NOMO-1 treated with dmso at 0.1 percent for 144 hours (cell line): ENCODE measurements around the gene DIAPH1.
"Not testable (repeated sequence)": the region's sequence is repeated elsewhere in the genome, so short reads cannot be mapped to it uniquely, and the experiment has no call there.

ENCODE experiments used
- DNase-seq: peaks from one replicate; lab custom pipeline; 2025; ENCODE audit not compliant: unreplicated experiment; lab: John Stamatoyannopoulos, UW

The DIAPH1 gene

DNA sequence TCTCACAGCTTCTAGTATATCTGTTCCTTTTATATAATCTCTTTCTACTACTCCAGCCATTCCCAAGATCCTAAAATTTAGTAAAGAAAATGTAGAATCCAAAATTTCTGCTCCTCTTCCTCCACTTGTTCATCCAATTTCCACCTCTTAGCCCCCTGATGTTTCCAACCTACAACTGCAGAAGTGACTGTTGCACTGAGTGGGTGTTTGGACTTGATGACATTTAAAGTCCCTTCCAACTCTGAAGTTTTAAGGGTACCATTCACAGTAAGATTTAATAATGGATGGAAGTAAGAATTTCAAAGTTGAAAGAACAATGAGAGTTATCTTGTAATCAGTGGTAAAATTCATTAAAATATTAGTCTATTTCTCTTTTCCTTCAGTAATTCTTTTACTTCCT is 5.5 kb downstream of the DIAPH1 start:
- DNase-seq, result no peak

DNA sequence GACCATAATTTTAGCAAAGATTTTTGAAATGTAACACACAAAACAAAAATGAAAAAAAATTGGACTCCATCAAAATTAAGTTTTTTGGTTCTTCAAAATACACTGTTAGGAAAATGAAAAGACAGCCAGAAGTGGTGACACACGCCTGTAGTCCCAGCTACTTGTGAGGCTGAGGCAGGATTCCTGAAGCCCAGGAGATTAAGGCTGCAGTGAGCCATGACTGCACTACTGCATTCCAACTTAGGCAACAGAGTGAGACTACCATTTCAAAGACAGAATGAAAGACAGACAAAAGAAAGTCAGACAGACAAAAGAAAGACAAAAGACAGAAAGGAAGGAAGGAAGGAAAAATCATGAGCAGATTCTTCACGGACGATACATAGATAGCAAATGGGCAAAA is 7.5 kb downstream of the DIAPH1 start:
- no peak for DNase-seq

DNA sequence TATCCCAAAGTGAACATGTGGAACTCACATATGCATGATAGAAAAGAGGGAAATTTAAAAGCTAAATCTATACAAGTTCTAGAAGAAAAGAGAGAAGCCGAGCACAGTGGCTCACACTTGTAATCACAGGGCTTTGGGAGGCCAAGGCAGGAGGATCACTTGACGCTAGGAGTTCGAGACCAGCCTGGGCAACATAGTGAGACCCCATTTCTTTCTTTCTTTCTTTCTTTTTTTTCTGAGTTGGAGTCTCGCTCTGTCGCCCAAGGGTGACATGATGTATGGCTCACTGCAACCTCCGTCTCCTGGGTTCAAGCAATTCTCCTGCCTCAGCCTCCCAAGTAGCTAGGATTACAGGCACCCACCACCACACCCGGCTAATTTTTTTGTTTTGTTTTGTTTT is 8.9 kb downstream of the DIAPH1 start:
- not testable (repeated sequence) for DNase-seq

DNA sequence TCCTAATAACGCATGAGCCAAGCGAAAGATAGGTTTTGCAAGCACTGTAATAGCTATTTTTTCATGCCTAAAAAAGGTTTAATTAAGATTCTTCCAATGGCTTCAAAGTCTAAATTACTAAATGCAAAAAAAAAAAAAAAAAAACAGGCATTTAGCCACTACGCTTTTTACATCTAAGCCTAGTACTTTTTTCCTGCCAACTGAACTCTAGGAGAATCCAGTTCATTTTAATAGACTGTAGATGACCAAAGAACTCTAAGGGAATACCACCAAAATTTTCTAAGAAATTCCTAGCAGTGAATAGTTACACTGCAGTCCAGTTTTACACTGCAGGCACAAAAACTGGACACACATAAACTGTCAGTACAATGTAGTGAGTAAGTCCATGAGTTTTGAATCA is 9.8 kb downstream of the DIAPH1 start:
- no peak for DNase-seq

DNA sequence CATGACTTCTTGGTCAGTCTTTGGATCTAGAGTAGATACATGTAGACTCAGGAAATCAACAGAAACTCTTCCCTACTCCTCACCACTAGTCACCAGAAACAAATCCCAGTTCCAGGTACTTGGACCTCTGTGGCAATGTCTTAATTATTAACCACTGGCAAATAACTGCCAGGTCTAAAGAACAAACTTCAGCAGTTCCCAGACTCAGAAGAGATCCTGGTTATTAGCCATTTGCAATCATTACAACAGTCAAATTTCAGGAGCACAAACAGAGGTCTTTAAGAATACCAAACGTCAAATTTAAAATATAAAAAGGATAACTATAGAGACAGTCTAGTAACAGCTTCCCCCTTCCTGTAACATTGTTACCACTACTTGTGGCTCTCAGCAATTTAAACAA is 10.2 kb downstream of the DIAPH1 start:
- DNase-seq, result no peak

DNA sequence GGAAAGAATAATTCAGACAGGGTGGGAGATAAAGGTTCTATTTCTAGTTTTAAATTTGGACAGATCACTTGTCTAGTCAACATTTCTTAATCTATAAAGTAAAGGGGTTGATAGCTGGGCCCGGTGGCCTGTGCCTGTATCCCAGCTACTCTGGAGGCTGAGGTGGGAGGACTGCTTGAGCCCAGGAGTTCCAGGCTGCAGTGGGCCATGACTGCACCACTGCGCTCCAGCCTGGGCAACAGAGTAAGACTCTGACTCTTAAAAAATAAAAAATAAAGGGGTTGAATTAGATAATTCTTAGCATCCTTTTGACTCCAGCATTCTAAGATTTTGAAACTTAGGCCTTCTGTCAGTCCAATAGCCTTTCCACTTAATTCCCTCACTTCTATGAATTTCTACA is 10.8 kb downstream of the DIAPH1 start:
- no peak for DNase-seq

DNA sequence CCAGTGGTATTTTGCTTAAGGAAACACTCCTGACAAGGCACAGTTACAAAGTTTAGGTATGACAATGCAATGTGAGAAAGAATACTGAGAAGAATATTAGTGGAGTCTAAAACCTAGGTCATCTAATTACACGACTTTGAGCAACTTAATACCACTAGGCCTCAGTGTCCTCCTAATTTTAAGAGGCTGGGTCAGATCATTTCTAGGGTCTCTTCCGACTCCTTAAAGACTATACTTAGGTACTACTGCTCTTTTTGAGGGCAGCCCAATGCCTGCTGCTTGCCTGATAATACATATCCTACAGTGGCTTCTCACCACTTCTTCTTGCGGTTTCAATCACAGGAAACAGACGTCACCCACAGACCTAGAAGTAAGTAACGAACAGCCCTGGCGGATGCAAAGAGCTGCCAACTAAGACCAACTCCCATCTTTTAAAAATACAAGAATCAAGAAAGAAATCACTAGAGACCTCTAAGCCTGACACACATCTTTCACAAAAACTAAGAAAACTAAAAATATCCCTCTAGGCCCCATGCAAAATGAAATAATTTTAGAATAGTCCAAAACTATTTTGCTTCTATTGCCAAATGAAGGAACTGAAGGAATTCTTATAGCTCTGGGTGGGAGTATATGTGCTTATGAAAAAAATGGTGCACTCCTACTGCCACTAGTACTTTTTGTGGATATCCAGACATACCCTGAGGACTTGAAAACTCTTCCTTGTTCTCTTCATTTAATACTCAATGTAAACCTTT is 13.1 kb downstream of the DIAPH1 start:
- peak; percentile 82 for DNase-seq

DNA sequence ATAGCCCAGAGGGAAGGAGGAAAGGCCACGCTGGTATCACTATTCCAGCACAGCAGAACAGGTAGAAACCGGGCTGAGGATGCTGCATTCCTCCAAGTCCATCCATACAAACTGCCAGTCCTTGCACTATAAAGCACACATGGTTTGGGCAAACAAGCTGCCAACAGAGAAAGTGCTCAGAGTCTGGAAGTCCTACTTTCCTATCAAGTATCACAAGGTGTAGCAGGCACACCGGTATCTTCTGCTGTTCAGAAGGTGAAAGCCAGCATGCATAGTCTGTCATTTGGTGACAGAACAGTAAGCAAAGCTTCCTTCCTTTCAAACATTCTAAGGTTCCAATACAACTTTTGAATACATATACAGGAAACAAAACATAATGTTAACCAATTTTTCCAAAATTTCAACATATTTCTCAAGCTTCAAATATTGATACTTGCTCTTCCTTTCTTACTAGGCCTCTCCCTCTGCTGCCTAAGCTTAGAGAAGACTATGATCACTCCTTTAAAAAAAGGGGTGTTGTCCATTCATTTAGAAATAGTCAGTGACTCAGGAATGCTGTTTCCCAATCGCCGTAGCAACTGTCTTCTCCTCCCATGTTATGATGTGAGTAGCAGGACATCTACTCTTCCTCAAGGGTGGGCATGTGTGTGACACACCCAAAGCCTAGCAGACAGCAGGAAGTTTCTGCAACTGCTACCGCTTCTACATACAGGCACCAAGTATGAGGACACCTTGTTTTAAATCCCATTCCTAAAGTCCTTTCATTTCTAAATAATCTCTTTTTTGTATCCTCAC is 14.7 kb downstream of the DIAPH1 start:
- DNase-seq, result peak; percentile 85

DNA sequence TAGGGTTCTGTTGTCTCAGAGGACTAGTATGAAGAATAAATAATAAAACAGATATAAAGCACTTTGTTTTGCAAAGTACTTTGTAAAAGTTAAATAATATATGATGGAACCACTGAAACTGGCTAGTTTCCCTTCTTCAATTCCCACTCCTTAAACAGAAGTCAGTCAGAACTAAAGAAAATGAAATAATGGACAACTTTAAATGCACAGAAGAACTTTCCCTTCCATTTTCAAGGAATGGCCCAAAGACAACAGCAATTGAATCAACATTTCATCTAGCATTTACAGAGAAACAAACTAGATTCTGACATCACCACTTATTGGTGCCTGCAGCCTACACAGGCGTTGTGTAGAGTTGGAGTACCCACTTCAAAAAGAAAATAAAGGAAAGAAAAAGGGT is 16.2 kb downstream of the DIAPH1 start:
- no peak for DNase-seq

DNA sequence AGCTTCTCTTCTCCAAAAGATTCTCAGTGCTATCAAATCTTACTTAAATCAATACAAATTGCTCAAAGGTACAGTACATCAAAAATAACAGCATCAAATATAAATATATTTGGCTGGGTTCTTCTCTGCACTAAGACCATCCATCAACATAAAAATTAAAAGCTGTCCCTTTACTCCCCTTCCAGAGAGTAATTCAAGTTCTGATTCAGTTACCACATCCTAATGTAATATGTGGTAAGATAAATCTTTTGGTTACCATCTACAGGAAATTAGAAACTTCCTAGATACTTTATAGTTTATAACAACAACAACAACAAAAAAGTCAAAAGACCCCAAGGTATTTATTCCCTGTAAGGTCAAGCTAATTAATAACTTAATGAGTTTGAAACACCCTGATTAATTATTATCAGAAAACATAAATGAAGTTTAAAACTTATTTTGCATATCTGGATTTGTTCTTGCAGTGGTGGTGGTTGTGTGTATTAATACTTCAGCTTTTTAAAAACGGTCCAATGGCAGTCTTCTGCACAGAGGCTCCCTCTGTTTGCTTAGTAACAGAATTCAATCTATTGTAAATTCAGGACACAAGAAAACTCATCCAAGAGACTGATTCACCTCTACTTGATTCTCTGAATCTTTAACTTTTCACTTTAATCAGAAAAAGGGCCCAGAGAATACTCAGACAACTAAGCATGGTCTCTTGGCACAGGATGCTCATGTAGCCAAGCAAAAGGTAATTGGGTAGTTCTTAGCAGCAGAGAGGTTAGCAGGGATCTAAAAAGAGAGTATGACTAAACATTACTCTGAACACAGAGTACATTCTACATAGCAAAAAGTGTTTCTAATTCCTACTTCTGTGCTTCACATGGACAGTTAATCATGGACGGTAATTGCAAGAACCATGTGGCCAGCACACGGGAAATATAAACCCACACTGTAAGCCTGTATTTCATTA is 20.1 kb downstream of the DIAPH1 start:
- DNase-seq, result no peak

DNA sequence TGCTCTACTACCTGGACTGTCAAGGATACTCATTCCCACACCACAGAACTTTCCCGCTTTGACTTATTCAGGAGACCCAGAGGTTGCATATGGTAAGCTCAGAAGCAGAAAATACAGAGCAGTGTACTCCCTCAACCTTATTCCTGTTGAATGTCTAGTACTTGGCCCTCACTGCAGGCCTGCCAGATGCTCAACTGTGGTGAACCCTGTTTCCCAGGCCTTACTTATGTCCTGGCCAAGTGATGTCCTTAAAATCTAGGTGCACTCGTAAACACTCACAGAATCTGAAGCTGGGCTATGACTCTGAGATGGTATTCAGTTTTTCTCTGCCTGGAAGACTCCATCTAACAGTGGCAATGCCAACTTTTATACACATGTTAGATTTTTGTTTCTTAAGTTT is 21.0 kb downstream of the DIAPH1 start:
- DNase-seq, result no peak

DNA sequence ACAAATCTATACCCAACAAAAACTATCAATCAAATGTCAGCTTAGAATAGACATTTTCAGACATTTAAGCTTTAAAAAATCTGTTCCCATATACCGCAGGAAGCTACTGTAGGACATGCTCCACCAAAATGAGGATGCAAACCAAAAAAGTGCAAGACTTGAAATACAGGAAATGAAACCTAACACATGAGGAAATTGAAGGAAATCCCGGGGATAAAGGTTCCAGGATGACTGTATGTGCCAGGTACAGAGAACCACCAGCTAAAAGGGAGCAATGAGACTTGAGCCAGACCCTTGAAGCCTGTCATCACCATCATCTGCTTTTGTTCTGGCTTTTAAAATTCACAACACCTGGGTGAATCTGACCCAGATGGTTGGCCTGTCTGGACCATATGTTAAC is 21.4 kb downstream of the DIAPH1 start:
- DNase-seq, result no peak

DNA sequence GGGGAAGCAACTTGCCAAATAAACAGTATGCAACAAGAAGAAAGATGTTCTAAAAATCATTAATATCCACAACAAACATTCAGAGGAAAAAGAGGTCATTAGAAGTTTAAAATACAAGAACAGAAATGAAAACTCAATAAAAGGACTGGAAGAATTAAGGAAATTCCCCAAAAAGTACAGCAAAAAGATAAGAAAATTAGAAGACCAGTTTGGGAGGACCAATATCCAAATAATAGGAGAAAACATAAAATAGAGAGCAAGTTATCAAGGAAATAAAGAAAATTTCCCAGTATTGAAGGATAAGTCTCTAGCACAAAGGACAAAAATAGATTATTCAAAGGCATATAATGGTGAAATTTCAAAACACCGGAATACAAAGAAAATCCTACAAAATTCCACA is 21.9 kb downstream of the DIAPH1 start:
- no peak for DNase-seq

DNA sequence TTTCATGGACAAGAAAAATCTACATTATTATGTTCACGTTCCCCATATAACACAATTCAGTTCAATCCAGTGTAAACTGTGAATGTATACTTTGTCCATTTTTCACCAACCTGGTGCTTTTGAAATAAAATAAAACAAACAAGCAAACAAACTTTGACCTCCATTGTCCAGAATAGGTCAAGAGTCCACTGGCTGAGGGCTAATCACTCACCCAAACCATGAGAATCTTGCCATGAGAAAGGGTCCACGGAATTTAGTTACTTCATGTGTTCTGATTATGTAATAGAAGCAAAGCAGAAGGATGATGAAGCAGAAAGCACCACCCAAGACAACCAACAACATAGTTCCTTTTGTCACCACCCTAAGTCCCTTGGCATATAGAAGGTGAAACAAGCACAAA is 28.7 kb downstream of the DIAPH1 start:
- no peak for DNase-seq

DNA sequence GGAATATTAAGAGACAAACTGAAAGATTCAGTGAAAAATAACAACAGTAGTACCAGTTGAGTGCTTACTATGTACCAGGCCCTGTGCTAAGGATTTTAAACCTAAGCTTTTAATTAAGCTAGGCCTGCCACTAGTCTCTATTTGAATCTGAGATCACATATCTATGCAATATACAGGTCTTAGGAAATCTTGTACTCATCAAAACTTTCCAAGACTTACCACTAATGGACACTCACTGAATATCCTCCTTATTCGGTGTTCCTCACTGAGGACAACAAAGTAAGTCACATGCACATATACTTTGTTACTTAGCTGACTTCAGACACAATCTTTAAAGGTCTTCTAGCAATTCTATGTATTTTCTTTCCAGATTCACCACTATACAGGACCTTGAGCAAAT is 32.6 kb downstream of the DIAPH1 start:
- DNase-seq, result no peak

DNA sequence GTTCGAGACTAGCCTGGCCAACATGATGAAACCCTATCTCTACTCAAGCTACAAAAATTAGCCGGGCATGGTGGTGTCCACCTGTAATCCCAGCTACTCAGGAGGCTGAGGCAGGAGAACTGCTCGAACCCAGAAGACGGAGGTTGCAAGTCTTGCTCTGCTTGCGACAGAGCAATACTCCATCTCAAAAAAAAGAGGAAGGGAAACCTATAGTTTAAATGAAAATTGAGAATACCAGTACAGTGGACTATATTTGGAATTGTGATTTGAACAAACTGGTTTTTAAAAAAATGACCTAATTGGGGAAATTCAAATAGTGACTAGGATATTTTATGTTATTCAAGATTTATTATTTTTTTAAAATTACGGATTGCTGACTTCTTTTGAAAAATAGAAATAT is 33.2 kb downstream of the DIAPH1 start:
- peak; percentile 29 for DNase-seq

DNA sequence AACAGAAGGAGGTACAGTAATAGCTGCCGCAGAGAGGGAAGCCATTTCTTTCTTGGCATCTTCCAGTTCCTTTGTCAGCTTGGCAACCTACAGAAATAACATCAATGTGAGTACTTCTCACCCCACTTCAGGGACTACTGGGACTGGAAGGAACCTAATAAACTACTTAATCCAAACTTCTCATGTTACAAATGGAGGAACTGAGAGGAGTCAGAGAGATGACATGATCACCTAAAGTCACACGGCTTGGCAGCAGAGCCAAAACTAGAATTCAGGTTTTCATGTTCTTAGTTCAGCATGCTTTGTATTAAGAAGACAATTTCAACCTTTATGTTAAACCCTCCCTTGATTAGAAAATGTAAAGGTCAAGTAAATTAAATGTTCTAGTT is 44.7 kb downstream of the DIAPH1 start:
- DNase-seq, result no peak

DNA sequence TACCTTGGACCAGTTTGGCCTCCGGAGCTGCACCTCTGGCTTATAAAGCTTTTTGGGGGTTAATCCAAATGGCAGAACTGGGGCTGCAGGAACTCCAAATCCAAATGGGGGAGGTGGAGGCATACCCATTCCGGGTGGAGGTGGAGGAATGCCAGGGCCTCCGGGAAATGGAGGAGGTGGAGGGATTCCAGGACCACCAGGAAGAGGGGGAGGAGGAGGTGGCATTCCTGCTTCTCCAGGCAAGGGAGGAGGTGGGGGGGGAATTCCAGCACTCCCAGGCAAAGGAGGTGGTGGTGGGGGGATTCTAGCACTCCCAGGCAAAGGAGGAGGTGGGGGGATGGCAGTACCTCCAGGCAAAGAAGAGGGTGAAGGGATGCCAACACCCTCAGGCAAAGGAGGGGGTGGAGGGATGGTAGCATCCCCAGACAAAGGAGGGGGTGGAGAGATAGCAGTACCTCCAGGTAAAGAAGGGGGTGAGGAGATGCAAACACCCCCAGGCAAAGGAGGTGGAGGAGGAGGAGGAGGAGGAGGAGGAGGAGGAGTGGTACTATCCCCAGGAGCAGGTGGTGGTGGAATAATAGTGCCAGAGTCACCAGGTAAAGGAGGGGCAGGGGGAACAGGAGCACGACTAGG is 45.2 kb downstream of the DIAPH1 start:
- DNase-seq, result no peak

DNA sequence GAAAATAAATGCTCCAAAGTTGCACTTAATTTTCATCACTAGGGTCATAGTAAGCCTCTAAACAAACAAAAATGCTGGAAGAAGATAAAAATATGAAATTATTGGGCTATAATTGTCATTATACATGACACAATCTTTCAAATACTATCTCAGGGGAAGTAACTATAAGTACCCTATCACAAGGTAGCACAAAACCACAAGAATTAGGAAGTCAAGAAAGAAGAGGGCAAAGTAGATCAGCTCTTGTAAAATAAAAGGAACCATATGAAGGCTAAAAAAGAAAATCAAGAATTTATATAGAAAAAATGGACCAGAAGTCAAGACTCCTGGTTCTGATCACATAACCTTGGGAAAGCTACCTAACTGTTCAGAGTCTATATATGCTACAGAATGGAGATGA is 48.1 kb downstream of the DIAPH1 start:
- peak; percentile 63 for DNase-seq

DNA sequence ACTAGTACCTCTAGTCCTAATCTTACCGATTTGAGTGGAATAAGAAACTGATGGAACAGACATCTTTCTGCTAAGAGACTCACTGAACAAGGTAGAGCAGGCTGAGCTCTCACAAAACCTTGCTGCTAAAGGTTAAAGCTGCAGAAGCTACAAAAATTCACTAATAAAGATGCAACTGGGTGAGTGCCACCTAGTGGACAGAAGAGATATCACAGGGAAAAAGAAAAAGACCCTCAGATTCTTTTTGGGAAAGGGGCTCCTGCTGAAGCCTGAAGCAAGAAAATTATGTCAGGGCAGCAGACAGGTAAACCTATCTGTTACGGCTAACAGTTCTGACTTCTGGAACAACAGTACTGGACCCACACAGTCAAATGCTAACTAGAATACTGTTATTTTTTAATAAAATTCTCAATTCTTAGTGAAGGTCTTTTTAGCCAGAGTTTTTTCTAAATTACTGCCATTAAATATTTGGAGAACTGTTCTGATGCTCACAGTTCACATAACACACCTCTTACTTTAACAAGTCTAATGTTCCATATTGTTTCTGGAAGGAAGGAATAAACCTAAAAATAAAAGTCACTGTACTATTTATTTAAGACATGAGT is 51.2 kb downstream of the DIAPH1 start:
- DNase-seq, result no peak
